ENCODE data around the gene S100P.

DNA sequence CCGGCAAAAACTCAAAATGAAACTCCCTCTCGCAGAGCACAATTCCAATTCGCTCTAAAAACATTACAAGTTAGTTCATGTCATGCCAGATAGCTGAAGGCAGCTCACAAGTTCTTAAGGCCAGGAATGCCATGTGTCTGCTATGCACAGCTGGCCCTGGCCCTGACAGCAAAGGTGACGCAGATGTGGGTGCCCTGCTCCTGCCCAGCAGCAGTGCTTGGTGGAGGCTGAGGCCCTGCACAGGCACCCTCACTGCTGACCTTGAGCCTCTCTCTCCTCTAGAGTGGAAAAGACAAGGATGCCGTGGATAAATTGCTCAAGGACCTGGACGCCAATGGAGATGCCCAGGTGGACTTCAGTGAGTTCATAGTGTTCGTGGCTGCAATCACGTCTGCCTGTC is 2.9 kb downstream of the S100P start:
- TF ChIP-seq YY1 (IDR thresholded peaks at IDR 0.05; ENCODE audit: insufficient read depth, insufficient read length) (no peak), ZNF274 (IDR thresholded peaks at IDR 0.05; ENCODE audit: low read depth, low read length) (no peak), SUZ12 (IDR thresholded peaks at IDR 0.05; ENCODE audit: extremely low read depth, insufficient read depth, insufficient read length) (no peak)

Measured in NT2/D1 (cell line).